ENCODE results near the gene THEM4.

The THEM4 gene

GRCh38 chr1:151846062-151846568, 63.2 kb downstream of the THEM4 start:
- H2BK120ac ChIP-seq (ENCODE audit: insufficient read depth, low read length, poor library complexity) = no peak overlapping the region
- H3K4me3 ChIP-seq (ENCODE audit: low read depth, low read length) = no peak overlapping the region
- peaks cover 8 to 17% of the 10 kb centered on the region in 2 experiments for H3K4me1 ChIP-seq (ENCODE audit: control insufficient read depth in 1 of 2, insufficient read depth in 2 of 2, low read length in 2 of 2)
- no CpG with 5 or more reads among the region's 6 CpGs for WGBS (ENCODE audit: extremely low coverage, insufficient coverage, insufficient read length)
- no peaks in the 10 kb centered on the region for H3K79me2 ChIP-seq (ENCODE audit: control insufficient read depth, insufficient read depth, low read length, poor library complexity)
- no peaks in the 10 kb centered on the region for H3K79me1 ChIP-seq (ENCODE audit: low read length)
- H3K23ac ChIP-seq (ENCODE audit: low read length) = no peak overlapping the region
- H4K8ac ChIP-seq (ENCODE audit: low read depth, low read length) = no peak overlapping the region
- H3K36me3 ChIP-seq (ENCODE audit: control insufficient read depth in 1 of 2, insufficient read depth in 2 of 2, low read length in 2 of 2) = no peaks in the 10 kb centered on the region
- no peak overlapping the region for H3K18ac ChIP-seq (ENCODE audit: low read length)
- H3K4me2 ChIP-seq (ENCODE audit: low read length) = no peak overlapping the region
- H4K12ac ChIP-seq (ENCODE audit: low read depth, low read length) = no peak overlapping the region
- H3K27ac ChIP-seq (ENCODE audit: low read depth, low read length) = no peak overlapping the region
- H3K27me3 ChIP-seq (ENCODE audit: insufficient read depth, low read length) = no peaks in the 10 kb centered on the region
- H4K91ac ChIP-seq (ENCODE audit: low read depth, low read length) = no peak overlapping the region
- no peak overlapping the region for H2AK5ac ChIP-seq (ENCODE audit: low read length)
- no peak overlapping the region for H2BK12ac ChIP-seq (ENCODE audit: low read length)
- H3K9ac ChIP-seq (ENCODE audit: low read length) = no peak overlapping the region
- H2AFZ ChIP-seq (ENCODE audit: insufficient read depth, low read length, poor library complexity) = no peak overlapping the region
- peak overlapping the region; percentile 6 for H3K14ac ChIP-seq (ENCODE audit: low read length)
- H2BK5ac ChIP-seq (ENCODE audit: low read depth, low read length, poor library complexity) = no peak overlapping the region
- H3K9me3 ChIP-seq (ENCODE audit: insufficient read depth, low read depth, low read length) = no peaks in the 10 kb centered on the region
- H3K4ac ChIP-seq (ENCODE audit: low read depth, low read length) = no peak overlapping the region
- DNase-seq = no peak

DNA sequence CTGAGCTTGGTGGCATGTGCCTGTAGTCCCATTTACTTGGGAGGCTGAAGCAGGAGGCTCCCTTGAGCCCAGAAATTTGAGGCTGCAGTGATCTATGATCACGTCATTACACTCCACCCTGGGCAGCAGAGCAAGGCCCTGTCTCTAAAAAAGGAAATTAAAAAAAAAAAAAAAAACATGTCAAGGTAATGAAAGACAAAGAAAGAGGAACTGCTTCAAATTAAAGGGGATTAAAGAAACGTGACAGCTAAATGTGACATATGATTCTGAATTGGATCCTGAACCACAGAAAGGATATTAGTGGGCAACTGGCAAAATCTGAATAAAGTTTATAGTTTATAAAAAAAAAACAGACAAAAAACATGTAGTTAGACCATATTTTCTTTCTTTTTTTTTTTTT, 65.9 kb downstream of the THEM4 start:
- no peak overlapping the region for H2AK5ac ChIP-seq (ENCODE audit: low read length)
- no peak overlapping the region for H3K4me3 ChIP-seq (ENCODE audit: low read depth, low read length)
- no peak overlapping the region for H3K4ac ChIP-seq (ENCODE audit: low read depth, low read length)
- peaks cover 12% of the 10 kb centered on the region for H3K27me3 ChIP-seq (ENCODE audit: insufficient read depth, low read length)
- no peak overlapping the region for H3K18ac ChIP-seq (ENCODE audit: low read length)
- H3K23ac ChIP-seq (ENCODE audit: low read length) = no peak overlapping the region
- peaks cover 2% of the 10 kb centered on the region for H3K9me3 ChIP-seq (ENCODE audit: insufficient read depth, low read depth, low read length)
- no peak overlapping the region for H2BK12ac ChIP-seq (ENCODE audit: low read length)
- H4K8ac ChIP-seq (ENCODE audit: low read depth, low read length) = no peak overlapping the region
- no peak overlapping the region for H2AFZ ChIP-seq (ENCODE audit: insufficient read depth, low read length, poor library complexity)
- H3K36me3 ChIP-seq (ENCODE audit: control insufficient read depth in 1 of 2, insufficient read depth in 2 of 2, low read length in 2 of 2) = no peaks in the 10 kb centered on the region
- no peak overlapping the region for H3K4me2 ChIP-seq (ENCODE audit: low read length)
- no peak overlapping the region for H2BK5ac ChIP-seq (ENCODE audit: low read depth, low read length, poor library complexity)
- H4K91ac ChIP-seq (ENCODE audit: low read depth, low read length) = no peak overlapping the region
- no peak overlapping the region for H3K9ac ChIP-seq (ENCODE audit: low read length)
- peaks cover 5% of the 10 kb centered on the region for H3K79me1 ChIP-seq (ENCODE audit: low read length)
- no CpG with 5 or more reads among the region's 2 CpGs for WGBS (ENCODE audit: extremely low coverage, insufficient coverage, insufficient read length)
- H3K79me2 ChIP-seq (ENCODE audit: control insufficient read depth, insufficient read depth, low read length, poor library complexity) = peaks cover 5% of the 10 kb centered on the region
- H3K14ac ChIP-seq (ENCODE audit: low read length) = no peak overlapping the region
- H4K12ac ChIP-seq (ENCODE audit: low read depth, low read length) = no peak overlapping the region
- H3K27ac ChIP-seq (ENCODE audit: low read depth, low read length) = no peak overlapping the region
- peaks cover 21 to 35% of the 10 kb centered on the region in 2 experiments for H3K4me1 ChIP-seq (ENCODE audit: control insufficient read depth in 1 of 2, insufficient read depth in 2 of 2, low read length in 2 of 2)
- DNase-seq = no peak
- no peak overlapping the region for H2BK120ac ChIP-seq (ENCODE audit: insufficient read depth, low read length, poor library complexity)

GRCh38 chr1:151841141-151841540, 68.2 kb downstream of the THEM4 start:
- Histone ChIP-seq H2BK5ac (ENCODE audit: low read depth, low read length, poor library complexity) (no peak overlapping the region), H2BK120ac (ENCODE audit: insufficient read depth, low read length, poor library complexity) (no peak overlapping the region), H4K12ac (ENCODE audit: low read depth, low read length) (no peak overlapping the region), H3K4me2 (ENCODE audit: low read length) (no peak overlapping the region), H3K14ac (ENCODE audit: low read length) (no peak overlapping the region), H4K8ac (ENCODE audit: low read depth, low read length) (no peak overlapping the region), H3K79me2 (ENCODE audit: control insufficient read depth, insufficient read depth, low read length, poor library complexity) (peaks cover 8% of the 10 kb centered on the region), H3K36me3 (ENCODE audit: control insufficient read depth in 1 of 2, insufficient read depth in 2 of 2, low read length in 2 of 2) (no peaks in the 10 kb centered on the region), H4K91ac (ENCODE audit: low read depth, low read length) (no peak overlapping the region), H3K4me1 (ENCODE audit: control insufficient read depth in 1 of 2, insufficient read depth in 2 of 2, low read length in 2 of 2) (peaks cover 24 to 34% of the 10 kb centered on the region in 2 experiments), H2AK5ac (ENCODE audit: low read length) (no peak overlapping the region), H3K27me3 (ENCODE audit: insufficient read depth, low read length) (peaks cover 21% of the 10 kb centered on the region), H3K23ac (ENCODE audit: low read length) (no peak overlapping the region), H3K4ac (ENCODE audit: low read depth, low read length) (no peak overlapping the region), H3K18ac (ENCODE audit: low read length) (no peak overlapping the region), H3K4me3 (ENCODE audit: low read depth, low read length) (no peak overlapping the region), H3K27ac (ENCODE audit: low read depth, low read length) (no peak overlapping the region), H2AFZ (ENCODE audit: insufficient read depth, low read length, poor library complexity) (no peak overlapping the region), H2BK12ac (ENCODE audit: low read length) (no peak overlapping the region), H3K9ac (ENCODE audit: low read length) (no peak overlapping the region), H3K9me3 (ENCODE audit: insufficient read depth, low read depth, low read length) (peaks cover 2% of the 10 kb centered on the region), H3K79me1 (ENCODE audit: low read length) (peaks cover 16% of the 10 kb centered on the region)
- WGBS (ENCODE audit: extremely low coverage, insufficient coverage, insufficient read length) = no CpG with 5 or more reads among the region's 2 CpGs
- DNase-seq = no peak

- peaks cover 2% of the 10 kb centered on the region for H3K9me3 ChIP-seq (ENCODE audit: insufficient read depth, low read depth, low read length)
- peak overlapping the region; percentile 67 for H4K91ac ChIP-seq (ENCODE audit: low read depth, low read length)
- H3K4me1 ChIP-seq (ENCODE audit: control insufficient read depth in 1 of 2, insufficient read depth in 2 of 2, low read length in 2 of 2) = peaks cover 24 to 31% of the 10 kb centered on the region in 2 experiments
- H3K9ac ChIP-seq (ENCODE audit: low read length) = no peak overlapping the region
- no peak overlapping the region for H2BK5ac ChIP-seq (ENCODE audit: low read depth, low read length, poor library complexity)
- no peak overlapping the region for H3K27ac ChIP-seq (ENCODE audit: low read depth, low read length)
- no peak overlapping the region for H3K4me3 ChIP-seq (ENCODE audit: low read depth, low read length)
- DNase-seq = no peak
- peak overlapping the region; percentile 33 for H3K14ac ChIP-seq (ENCODE audit: low read length)
- H2AK5ac ChIP-seq (ENCODE audit: low read length) = no peak overlapping the region
- peak overlapping the region; percentile 84 for H4K8ac ChIP-seq (ENCODE audit: low read depth, low read length)
- no peak overlapping the region for H3K18ac ChIP-seq (ENCODE audit: low read length)
- H2AFZ ChIP-seq (ENCODE audit: insufficient read depth, low read length, poor library complexity) = no peak overlapping the region
- no peak overlapping the region for H3K4ac ChIP-seq (ENCODE audit: low read depth, low read length)
- H4K12ac ChIP-seq (ENCODE audit: low read depth, low read length) = no peak overlapping the region
- peaks cover 8% of the 10 kb centered on the region for H3K79me2 ChIP-seq (ENCODE audit: control insufficient read depth, insufficient read depth, low read length, poor library complexity)
- peaks cover 21% of the 10 kb centered on the region for H3K27me3 ChIP-seq (ENCODE audit: insufficient read depth, low read length)
- no peak overlapping the region for H2BK12ac ChIP-seq (ENCODE audit: low read length)
- H2BK120ac ChIP-seq (ENCODE audit: insufficient read depth, low read length, poor library complexity) = no peak overlapping the region
- H3K36me3 ChIP-seq (ENCODE audit: control insufficient read depth in 1 of 2, insufficient read depth in 2 of 2, low read length in 2 of 2) = no peaks in the 10 kb centered on the region
- H3K4me2 ChIP-seq (ENCODE audit: low read length) = peak overlapping the region; percentile 59
- peaks cover 16% of the 10 kb centered on the region for H3K79me1 ChIP-seq (ENCODE audit: low read length)
- H3K23ac ChIP-seq (ENCODE audit: low read length) = no peak overlapping the region
Measured at GRCh38 chr1:151840421-151840820, 68.9 kb downstream of the THEM4 start.

All from trophoblast cell (in vitro differentiated cells and primary cell).